ENCODE results near the gene RYR1. TPM values are rescaled to one million over a fixed set of nuclear protein-coding genes. Genes with fewer than 3 reads are reported as not detected.

RYR1 gene
- polyA plus RNA-seq, 3 donors: 0.76 to 2.1 (median 2.1) TPM

- peak overlapping the region in 2 of 7 donors; percentile 2 to 37 for H3K27ac Mint-ChIP-seq
- H3K4me1 ChIP-seq (ENCODE audit: control insufficient read depth in 1 of 2, insufficient read depth in 2 of 2, low read length in 2 of 2): peaks cover 6 to 11% of the 10 kb centered on the region in 2 donors
- peaks cover 7 to 20% (median 12%) of the 10 kb centered on the region in 3 donors for H3K27me3 Mint-ChIP-seq (ENCODE audit: low read depth in 3 of 3)
- H4K20me1 ChIP-seq (ENCODE audit: insufficient read depth, low read length): no peaks in the 10 kb centered on the region
- H3K4me1 Mint-ChIP-seq: peaks cover 3% of the 10 kb centered on the region
- no peak overlapping the region for H3K4me2 ChIP-seq (replicated peaks; ENCODE audit: extremely low read depth, low read length, poor library complexity, severe bottlenecking)
- H3K4me3 ChIP-seq (replicated peaks in 1 of 3; ENCODE audit: low read depth in 2 of 3, low read length in 3 of 3): no peak overlapping the region
- H3K27ac ChIP-seq (ENCODE audit: low read depth in 1 of 2, low read length in 2 of 2): no peak overlapping the region
- no peaks in the 10 kb centered on the region for H3K27me3 ChIP-seq (ENCODE audit: control insufficient read depth in 2 of 2, insufficient read depth in 2 of 2, low read length in 2 of 2)
- H3K9me3 Mint-ChIP-seq: peaks cover 0 to 13% (median 8%) of the 10 kb centered on the region in 7 donors
- WGBS (ENCODE audit: insufficient coverage): 83% methylated on average over 5 of the region's 12 CpGs
- intact Hi-C loops (cut with micrococcal nuclease): loop anchor here in 1 of 2 donors (5.0 kb wide), 1 partner anchor 105 kb away; the partner anchor contains the start of gene FAM98C
- no peak overlapping the region for H3K4me3 Mint-ChIP-seq
- H3K36me3 Mint-ChIP-seq: no peaks in the 10 kb centered on the region
- H3K9me3 ChIP-seq (replicated peaks in 1 of 2; ENCODE audit: control insufficient read depth in 1 of 2, insufficient read depth in 1 of 2, low read length in 2 of 2): peaks cover 0 to 7% of the 10 kb centered on the region in 2 donors
- H2AFZ ChIP-seq (ENCODE audit: insufficient read depth, low read depth, low read length, poor library complexity, severe bottlenecking): no peak overlapping the region
- no peak for DNase-seq
- H3K79me2 ChIP-seq (ENCODE audit: insufficient read depth, low read length): no peaks in the 10 kb centered on the region
- TF ChIP-seq CTCF (IDR thresholded peaks at IDR 0.05): no peak
- no peak overlapping the region for H3K9ac ChIP-seq (ENCODE audit: insufficient read depth, low read length, poor library complexity, severe bottlenecking)
- no peaks in the 10 kb centered on the region for H3K36me3 ChIP-seq (replicated peaks in 1 of 2; ENCODE audit: control insufficient read depth in 1 of 2, insufficient read depth in 2 of 2, low read length in 2 of 2)
Observed at GRCh38 chr19:38507551-38508127, 74.1 kb downstream of the RYR1 start.

GRCh38 chr19:38508507-38508906 is 75.0 kb downstream of the RYR1 start:
- peaks cover 3% of the 10 kb centered on the region for H3K4me1 Mint-ChIP-seq
- Histone ChIP-seq H3K36me3 (replicated peaks in 1 of 2; ENCODE audit: control insufficient read depth in 1 of 2, insufficient read depth in 2 of 2, low read length in 2 of 2) (no peaks in the 10 kb centered on the region), H3K79me2 (ENCODE audit: insufficient read depth, low read length) (no peaks in the 10 kb centered on the region), H3K4me3 (replicated peaks in 1 of 3; ENCODE audit: low read depth in 2 of 3, low read length in 3 of 3) (no peak overlapping the region), H2AFZ (ENCODE audit: insufficient read depth, low read depth, low read length, poor library complexity, severe bottlenecking) (no peak overlapping the region), H4K20me1 (ENCODE audit: insufficient read depth, low read length) (no peaks in the 10 kb centered on the region), H3K27me3 (ENCODE audit: control insufficient read depth in 2 of 2, insufficient read depth in 2 of 2, low read length in 2 of 2) (no peaks in the 10 kb centered on the region), H3K27ac (ENCODE audit: low read depth in 1 of 2, low read length in 2 of 2) (no peak overlapping the region), H3K9me3 (replicated peaks in 1 of 2; ENCODE audit: control insufficient read depth in 1 of 2, insufficient read depth in 1 of 2, low read length in 2 of 2) (peaks cover 0 to 7% of the 10 kb centered on the region in 2 donors), H3K4me1 (ENCODE audit: control insufficient read depth in 1 of 2, insufficient read depth in 2 of 2, low read length in 2 of 2) (peaks cover 6 to 11% of the 10 kb centered on the region in 2 donors), H3K4me2 (replicated peaks; ENCODE audit: extremely low read depth, low read length, poor library complexity, severe bottlenecking) (no peak overlapping the region), H3K9ac (ENCODE audit: insufficient read depth, low read length, poor library complexity, severe bottlenecking) (no peak overlapping the region)
- 84% methylated on average over 6 of the region's 6 CpGs for WGBS (ENCODE audit: insufficient coverage)
- no peaks in the 10 kb centered on the region for H3K36me3 Mint-ChIP-seq
- peak overlapping the region in 2 of 7 donors; percentile 2 to 34 for H3K27ac Mint-ChIP-seq
- TF ChIP-seq CTCF (IDR thresholded peaks at IDR 0.05): no peak
- no peak for DNase-seq
- intact Hi-C loops (cut with micrococcal nuclease): loop anchor here in 1 of 2 donors (5.0 kb wide), 1 partner anchor 106 kb away; the partner anchor contains the start of gene FAM98C
- peaks cover 0 to 13% (median 7%) of the 10 kb centered on the region in 7 donors for H3K9me3 Mint-ChIP-seq
- H3K27me3 Mint-ChIP-seq (ENCODE audit: low read depth in 3 of 3): peaks cover 7 to 19% (median 12%) of the 10 kb centered on the region in 3 donors
- no peak overlapping the region for H3K4me3 Mint-ChIP-seq
